PC-3 (cell line): ENCODE results near the gene ICAM1. TPM values are rescaled to one million over a fixed set of nuclear protein-coding genes. Genes with fewer than 3 reads are reported as not detected.

Source experiments
- ATAC-seq: fragments of 200-7000 bp; cut with Tn5 transposase; 2 replicates; pipeline ENCODE4 v1.9.1; 2020; ENCODE audit warnings: mild to moderate bottlenecking, moderate library complexity
- BruUV-seq: library from RNA; stranded (reverse); fragments of 400-500 nt; replicated peaks from 2 replicates; lab custom pipeline; 2021; lab: Mats Ljungman, UMichigan
- CTCF ChIA-PET: fragments of 300-600 bp; sonication (Branson Sonifier 250); formaldehyde crosslinking; loops from one replicate; lab custom pipeline; 2022; ENCODE audit warnings: antibody characterized with exemption; lab: Charles Lee
- POLR2A ChIA-PET: fragments of 300-600 bp; sonication (Branson Sonifier 250); formaldehyde crosslinking; loops from one replicate; lab custom pipeline; 2022; ENCODE audit warnings: antibody characterized with exemption; ENCODE audit not compliant: unreplicated experiment; lab: Charles Lee
- DNase-seq: peaks from one replicate; pipeline ENCODE4 v3.0.0-alpha.2; 2015
- H2AFZ ChIP-seq: fragments of 300-600 bp; sonication (generic); 2 replicates; pipeline ENCODE4 v1.6.0; 2016; ENCODE audit warnings: antibody characterized with exemption, low read length
- H3F3A ChIP-seq: fragments of 300-600 bp; sonication (generic); one replicate; pipeline ENCODE4 v1.6.0; 2017; ENCODE audit warnings: antibody characterized with exemption, low read length, control low read depth, mild to moderate bottlenecking; ENCODE audit not compliant: unreplicated experiment
- H3K27ac ChIP-seq: fragments of 300-600 bp; sonication (generic); 2 replicates; pipeline ENCODE4 v1.5.1; 2016; ENCODE audit warnings: mild to moderate bottlenecking, low read length
- H3K27me3 ChIP-seq: fragments of 300-600 bp; sonication (generic); 2 replicates; pipeline ENCODE4 v1.6.1; 2016; ENCODE audit warnings: low read length, mixed read lengths
- H3K36me3 ChIP-seq: fragments of 300-600 bp; sonication (generic); 2 replicates; pipeline ENCODE4 v1.6.1; 2016; ENCODE audit warnings: low read depth, mixed run types, low read length, mixed read lengths
- H3K4me1 ChIP-seq: fragments of 300-600 bp; sonication (generic); 2 replicates; pipeline ENCODE4 v1.5.1; 2016; ENCODE audit warnings: low read length; ENCODE audit not compliant: insufficient read depth
- H3K4me2 ChIP-seq: fragments of 300-600 bp; sonication (generic); 2 replicates; pipeline ENCODE4 v1.6.0; 2016; ENCODE audit warnings: low read length
- H3K4me3 ChIP-seq: fragments of 300-600 bp; sonication (generic); 2 replicates; pipeline ENCODE4 v1.5.1; 2016; ENCODE audit warnings: mild to moderate bottlenecking, low read length, mixed read lengths
- H3K79me2 ChIP-seq: fragments of 300-600 bp; sonication (generic); 2 replicates; pipeline ENCODE4 v1.6.1; 2017; ENCODE audit warnings: low read length, mixed read lengths
- H3K9ac ChIP-seq: fragments of 300-600 bp; sonication (generic); 2 replicates; pipeline ENCODE4 v1.6.0; 2016; ENCODE audit warnings: mild to moderate bottlenecking, low read length
- H3K9me2 ChIP-seq: fragments of 300-600 bp; sonication (generic); replicated peaks from 2 replicates; pipeline ENCODE4 v1.6.1; 2016; ENCODE audit warnings: mixed run types, low read length, mixed read lengths
- H3K9me3 ChIP-seq: fragments of 300-600 bp; sonication (generic); 2 replicates; pipeline ENCODE4 v1.6.1; 2016; ENCODE audit warnings: low read length, mixed read lengths
- H4K20me1 ChIP-seq: fragments of 300-600 bp; sonication (generic); 2 replicates; pipeline ENCODE4 v1.6.1; 2016; ENCODE audit warnings: low read length, mixed read lengths
- EZH2 ChIP-seq: fragments of 300-600 bp; sonication (generic); IDR thresholded peaks from one replicate; pipeline ENCODE4 v1.6.1; 2017; ENCODE audit warnings: antibody characterized with exemption, mild to moderate bottlenecking, low read length; ENCODE audit not compliant: unreplicated experiment
- EZH2phosphoT487 ChIP-seq: fragments of 300-600 bp; sonication (generic); IDR thresholded peaks from 2 replicates; pipeline ENCODE4 v1.6.1; 2018; ENCODE audit warnings: mild to moderate bottlenecking, antibody characterized with exemption, low read length, borderline replicate concordance
- intact Hi-C: fragments of 100-400 bp; cut with micrococcal nuclease; formaldehyde crosslinking; loops from 2 replicates; pipeline ENCODE4 v1.9.0; 2023
- total RNA-seq: library from RNA; depleted of rRNA; stranded (reverse); fragments of >200 nt; gene quantifications from 2 replicates; pipeline ENCODE4 v1.2.3, GENCODE V29; 2014
- TF ChIP-seq, protein P1 (sequence below): fragments of 300-600 bp; sonication (generic); conservative IDR thresholded peaks from 2 replicates; pipeline ENCODE4 v1.5.1; 2017; ENCODE audit warnings: antibody characterized with exemption, low read depth, mild to moderate bottlenecking, low read length

Gene ICAM1
- total RNA-seq, 1 experiment from 2014 or later, result 15.3 TPM

DNA sequence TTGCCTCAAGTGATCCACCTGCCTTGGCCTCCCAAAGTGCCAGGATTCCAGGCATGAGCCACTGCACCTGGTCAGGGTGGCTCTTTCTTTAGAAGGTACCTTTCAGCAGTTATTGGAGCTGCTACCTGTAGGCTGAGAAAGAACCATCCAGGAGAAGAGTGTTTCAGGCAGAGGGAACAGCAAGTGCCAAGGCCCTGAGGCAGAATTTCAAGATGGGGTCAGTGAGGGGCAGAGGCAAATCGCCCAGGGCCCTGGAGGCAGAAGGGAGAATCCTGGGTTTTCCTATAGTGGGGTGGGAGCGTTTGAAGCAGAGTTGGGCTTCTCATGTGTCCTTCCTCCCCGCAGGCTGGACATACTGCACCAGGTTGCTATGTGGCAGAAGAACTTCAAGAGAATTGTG, 16.7 kb upstream of the ICAM1 start:
- H3K4me1 ChIP-seq, result peaks cover 8% of the 10 kb centered on the region; the same call in 1 of the 2 replicates
- no peaks in the 10 kb centered on the region for H4K20me1 ChIP-seq
- H3K9ac ChIP-seq, result no peak overlapping the region
- no peaks in the 10 kb centered on the region for H3F3A ChIP-seq
- TF ChIP-seq, protein P1, sequence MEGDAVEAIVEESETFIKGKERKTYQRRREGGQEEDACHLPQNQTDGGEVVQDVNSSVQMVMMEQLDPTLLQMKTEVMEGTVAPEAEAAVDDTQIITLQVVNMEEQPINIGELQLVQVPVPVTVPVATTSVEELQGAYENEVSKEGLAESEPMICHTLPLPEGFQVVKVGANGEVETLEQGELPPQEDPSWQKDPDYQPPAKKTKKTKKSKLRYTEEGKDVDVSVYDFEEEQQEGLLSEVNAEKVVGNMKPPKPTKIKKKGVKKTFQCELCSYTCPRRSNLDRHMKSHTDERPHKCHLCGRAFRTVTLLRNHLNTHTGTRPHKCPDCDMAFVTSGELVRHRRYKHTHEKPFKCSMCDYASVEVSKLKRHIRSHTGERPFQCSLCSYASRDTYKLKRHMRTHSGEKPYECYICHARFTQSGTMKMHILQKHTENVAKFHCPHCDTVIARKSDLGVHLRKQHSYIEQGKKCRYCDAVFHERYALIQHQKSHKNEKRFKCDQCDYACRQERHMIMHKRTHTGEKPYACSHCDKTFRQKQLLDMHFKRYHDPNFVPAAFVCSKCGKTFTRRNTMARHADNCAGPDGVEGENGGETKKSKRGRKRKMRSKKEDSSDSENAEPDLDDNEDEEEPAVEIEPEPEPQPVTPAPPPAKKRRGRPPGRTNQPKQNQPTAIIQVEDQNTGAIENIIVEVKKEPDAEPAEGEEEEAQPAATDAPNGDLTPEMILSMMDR, result no peak
- TF ChIP-seq EZH2phosphoT487 (no peak), EZH2 (no peak)
- DNase-seq (no peak), ATAC-seq (no peak)
- H3K4me3 ChIP-seq, result no peak overlapping the region
- no peak overlapping the region for H2AFZ ChIP-seq
- ChIA-PET CTCF (no interaction called here), POLR2A (no interaction called here)
- H3K27me3 ChIP-seq, result no peaks in the 10 kb centered on the region
- H3K4me2 ChIP-seq, result no peak overlapping the region
- no peak overlapping the region for H3K27ac ChIP-seq
- H3K79me2 ChIP-seq, result peaks cover 27% of the 10 kb centered on the region
- no TSS peak for BruUV-seq
- H3K9me3 ChIP-seq, result no peaks in the 10 kb centered on the region
- H3K9me2 ChIP-seq, result no peaks in the 10 kb centered on the region
- H3K36me3 ChIP-seq, result peaks cover 39% of the 10 kb centered on the region
- intact Hi-C loops, result loop anchor here (5.0 kb wide), 1 partner anchor 227 kb away; no protein-coding TSS in a partner anchor

DNA sequence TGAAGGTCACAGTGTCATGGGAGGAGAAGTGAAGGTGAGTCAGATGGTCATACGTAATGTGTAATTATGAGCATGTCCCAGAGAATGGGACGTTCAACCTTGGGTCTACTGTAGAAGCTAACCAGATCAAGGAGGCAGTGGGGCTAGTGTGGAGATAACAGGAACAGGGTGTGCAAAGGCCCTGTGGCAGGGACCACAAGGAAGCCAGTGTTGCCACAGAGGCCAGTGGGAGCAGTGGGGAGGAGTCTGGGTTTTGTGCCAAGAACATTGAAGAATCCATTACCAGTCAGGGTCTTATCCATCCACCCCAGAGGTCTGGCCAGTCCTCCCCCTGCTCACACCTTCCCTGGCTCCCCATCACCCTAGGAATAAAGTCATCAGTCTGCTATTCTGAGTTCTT, 15.6 kb upstream of the ICAM1 start:
- H3K9me3 ChIP-seq, result no peaks in the 10 kb centered on the region
- no peak overlapping the region for H3K9ac ChIP-seq
- intact Hi-C loops, result no loop called here
- no peak overlapping the region for H2AFZ ChIP-seq
- ATAC-seq (no peak), DNase-seq (no peak)
- no peak overlapping the region for H3K27ac ChIP-seq
- H3K36me3 ChIP-seq, result peaks cover 42% of the 10 kb centered on the region
- peaks cover 17% of the 10 kb centered on the region for H3K4me1 ChIP-seq
- no TSS peak for BruUV-seq
- TF ChIP-seq EZH2phosphoT487 (no peak), EZH2 (no peak)
- TF ChIP-seq, protein P1, result no peak
- H3K79me2 ChIP-seq, result peaks cover 27% of the 10 kb centered on the region
- ChIA-PET POLR2A (no interaction called here), CTCF (no interaction called here)
- H3K4me3 ChIP-seq, result no peak overlapping the region
- peaks cover 4% of the 10 kb centered on the region for H3F3A ChIP-seq
- H3K9me2 ChIP-seq, result no peaks in the 10 kb centered on the region
- H3K4me2 ChIP-seq, result no peak overlapping the region
- no peaks in the 10 kb centered on the region for H4K20me1 ChIP-seq
- no peaks in the 10 kb centered on the region for H3K27me3 ChIP-seq

DNA sequence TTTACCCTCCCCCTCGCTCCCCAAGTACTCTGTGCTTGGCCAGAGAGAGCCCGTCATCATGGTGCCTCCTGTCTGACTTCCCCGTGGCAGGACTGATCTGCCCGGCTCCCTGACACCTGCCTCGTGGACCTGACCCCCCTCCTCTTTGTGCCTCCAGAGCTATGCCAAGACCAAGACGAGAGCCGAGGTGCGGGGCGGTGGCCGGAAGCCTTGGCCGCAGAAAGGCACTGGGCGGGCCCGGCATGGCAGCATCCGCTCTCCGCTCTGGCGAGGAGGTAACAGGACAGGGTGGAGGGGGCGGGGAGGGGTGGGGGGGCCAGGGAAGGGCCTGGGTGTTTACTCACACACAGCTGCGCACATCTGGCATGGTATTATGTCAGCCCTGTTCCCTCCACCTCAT, 14.4 kb upstream of the ICAM1 start:
- Histone ChIP-seq H3K9ac (no peak overlapping the region), H3K9me2 (no peaks in the 10 kb centered on the region), H2AFZ (no peak overlapping the region), H3K36me3 (peaks cover 42% of the 10 kb centered on the region), H3K27ac (no peak overlapping the region), H3K4me3 (no peak overlapping the region), H3F3A (peaks cover 4% of the 10 kb centered on the region), H3K79me2 (peaks cover 27% of the 10 kb centered on the region), H3K27me3 (no peaks in the 10 kb centered on the region), H4K20me1 (no peaks in the 10 kb centered on the region), H3K9me3 (no peaks in the 10 kb centered on the region), H3K4me1 (peaks cover 15% of the 10 kb centered on the region), H3K4me2 (no peak overlapping the region)
- no peak for DNase-seq
- POLR2A ChIA-PET, result no interaction called here
- CTCF ChIA-PET, result interaction anchor here (0.7 kb wide), 1 partner anchor 13 kb away, joined by 3 read pairs; no protein-coding TSS in a partner anchor
- no TSS peak for BruUV-seq
- ATAC-seq, result no peak
- TF ChIP-seq, protein P1, result no peak
- TF ChIP-seq EZH2phosphoT487 (no peak), EZH2 (no peak)
- intact Hi-C loops, result no loop called here
